Testis (tissue), 2 donors: ENCODE data around the gene KLHL7.

Source experiments
- CTCF ChIP-seq, 3 experiments: fragments of 450-650 bp in 2 of 3; fragments of 200-600 bp in 1 of 3; sonication (generic) in 1 of 3; IDR thresholded peaks; one replicate each; pipeline ENCODE4 v1.5.1; 2016 to 2019; ENCODE audit warnings: antibody characterized with exemption in 3 of 3, mild to moderate bottlenecking in 2 of 3, moderate library complexity in 1 of 3
- POLR2A ChIP-seq: fragments of 450-650 bp; IDR thresholded peaks from one replicate; pipeline ENCODE4 v1.6.1; 2017; ENCODE audit warnings: antibody characterized with exemption, mild to moderate bottlenecking, moderate library complexity

- no peak for TF ChIP-seq CTCF (IDR thresholded peaks at IDR 0.05)
- TF ChIP-seq POLR2A = no peak
Observed at GRCh38 chr7:23204241-23204640, 98.7 kb downstream of the KLHL7 start.
